Measurements from ENCODE around the gene TIMM23B. TPM values are rescaled to one million over a fixed set of nuclear protein-coding genes. Genes with fewer than 3 reads are reported as not detected.
"Not testable (repeated sequence)": the region's sequence is repeated elsewhere in the genome, so short reads cannot be mapped to it uniquely, and the experiment has no call there.

Gene TIMM23B
- total RNA-seq, 2 experiments from 2014 or later = 25.4 to 31.4 TPM

DNA sequence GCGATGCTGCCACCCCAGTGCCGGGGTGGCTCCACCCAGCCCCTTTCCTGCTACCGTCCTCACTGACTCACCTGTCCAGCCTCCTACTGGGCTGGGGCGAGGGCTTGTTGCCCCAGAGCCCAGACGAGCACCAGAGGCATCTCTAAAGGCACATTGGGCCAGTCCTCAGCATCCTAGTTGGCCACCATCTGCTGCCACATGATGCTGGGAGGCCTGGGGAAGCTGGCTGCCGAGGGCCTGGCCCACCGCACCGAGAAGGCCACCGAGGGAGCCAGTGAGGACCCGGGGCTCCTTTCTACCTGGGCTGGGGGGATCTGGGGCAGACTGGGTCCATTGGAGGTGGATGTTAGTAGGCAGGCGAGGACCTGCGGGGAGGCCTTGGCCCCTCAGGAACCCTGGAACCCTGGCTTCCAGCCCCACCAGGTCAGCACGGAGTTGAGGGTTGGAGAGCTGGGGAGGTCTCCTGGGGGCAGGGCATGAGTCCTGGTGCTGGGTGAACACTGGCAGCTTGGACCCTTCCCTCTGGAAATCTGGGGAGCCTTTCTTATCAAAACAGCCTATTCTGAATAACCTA is 78.7 kb downstream of the TIMM23B start:
- POLR2A ChIA-PET = not testable (repeated sequence)

DNA sequence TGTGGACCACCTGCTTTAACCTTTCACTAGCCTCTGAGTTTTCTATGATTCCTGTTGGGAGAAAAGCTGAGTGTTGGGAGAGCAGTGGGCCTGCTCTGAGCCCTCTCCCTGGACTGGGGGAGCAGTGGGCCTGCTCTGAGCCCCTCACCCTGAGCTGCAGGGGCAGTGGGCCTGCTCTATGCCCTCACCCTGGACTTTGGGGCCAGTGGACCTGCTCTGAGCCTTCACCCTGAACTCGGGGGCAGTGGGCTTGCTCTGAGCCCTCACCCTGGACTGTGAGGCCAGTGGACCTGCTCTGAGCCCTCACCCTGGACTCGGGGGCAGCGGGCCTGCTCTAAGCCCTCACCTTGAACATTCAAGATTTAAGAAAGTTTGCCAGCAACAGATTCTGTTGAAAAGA is 79.8 kb downstream of the TIMM23B start:
- Histone ChIP-seq H4K20me1 (ENCODE audit: insufficient read depth, low read length) (no peaks in the 10 kb centered on the region), H3K79me2 (ENCODE audit: insufficient read depth, low read depth, low read length) (no peaks in the 10 kb centered on the region), H3K9me3 (ENCODE audit: low read length) (no peaks in the 10 kb centered on the region), H3K4me2 (ENCODE audit: low read length) (no peak overlapping the region), H3K36me3 (ENCODE audit: insufficient read depth, low read length) (no peaks in the 10 kb centered on the region), H3K9me2 (ENCODE audit: insufficient read depth, low read length) (no peaks in the 10 kb centered on the region), H3K27ac (ENCODE audit: low read depth, low read length, poor library complexity, severe bottlenecking) (no peak overlapping the region), H3K4me3 (ENCODE audit: low read depth, low read length, poor library complexity, severe bottlenecking) (no peak overlapping the region), H3K4me1 (ENCODE audit: insufficient read depth, low read length, poor library complexity, severe bottlenecking) (no peaks in the 10 kb centered on the region), H2AFZ (ENCODE audit: low read length) (no peak overlapping the region)
- no TSS peak for BruUV-seq (replicated peaks)
- ChIA-PET CTCF (ENCODE audit: unreplicated experiment) (no interaction called here), POLR2A (no interaction called here)
- no peak for DNase-seq (ENCODE audit: low spot score)
- intact Hi-C loops (cut with micrococcal nuclease; ENCODE audit: unreplicated experiment) = no loop called here
- TF ChIP-seq EZH2phosphoT487 (IDR thresholded peaks at IDR 0.05; ENCODE audit: borderline replicate concordance, low read depth, low read length) = no peak
- TF ChIP-seq, protein P1, sequence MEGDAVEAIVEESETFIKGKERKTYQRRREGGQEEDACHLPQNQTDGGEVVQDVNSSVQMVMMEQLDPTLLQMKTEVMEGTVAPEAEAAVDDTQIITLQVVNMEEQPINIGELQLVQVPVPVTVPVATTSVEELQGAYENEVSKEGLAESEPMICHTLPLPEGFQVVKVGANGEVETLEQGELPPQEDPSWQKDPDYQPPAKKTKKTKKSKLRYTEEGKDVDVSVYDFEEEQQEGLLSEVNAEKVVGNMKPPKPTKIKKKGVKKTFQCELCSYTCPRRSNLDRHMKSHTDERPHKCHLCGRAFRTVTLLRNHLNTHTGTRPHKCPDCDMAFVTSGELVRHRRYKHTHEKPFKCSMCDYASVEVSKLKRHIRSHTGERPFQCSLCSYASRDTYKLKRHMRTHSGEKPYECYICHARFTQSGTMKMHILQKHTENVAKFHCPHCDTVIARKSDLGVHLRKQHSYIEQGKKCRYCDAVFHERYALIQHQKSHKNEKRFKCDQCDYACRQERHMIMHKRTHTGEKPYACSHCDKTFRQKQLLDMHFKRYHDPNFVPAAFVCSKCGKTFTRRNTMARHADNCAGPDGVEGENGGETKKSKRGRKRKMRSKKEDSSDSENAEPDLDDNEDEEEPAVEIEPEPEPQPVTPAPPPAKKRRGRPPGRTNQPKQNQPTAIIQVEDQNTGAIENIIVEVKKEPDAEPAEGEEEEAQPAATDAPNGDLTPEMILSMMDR (conservative IDR thresholded peaks at IDR 0.05; ENCODE audit: low read length) = no peak

More for the DNA sequence above, 78.7 kb downstream of the TIMM23B start:
- DNase-seq (ENCODE audit: low spot score); intact Hi-C loops (cut with micrococcal nuclease; ENCODE audit: unreplicated experiment); H2AFZ ChIP-seq (ENCODE audit: low read length); H3K9me3 ChIP-seq (ENCODE audit: low read length); H3K9me2 ChIP-seq (ENCODE audit: insufficient read depth, low read length); H3K36me3 ChIP-seq (ENCODE audit: insufficient read depth, low read length); H3K4me2 ChIP-seq (ENCODE audit: low read length); H3K79me2 ChIP-seq (ENCODE audit: insufficient read depth, low read depth, low read length); H4K20me1 ChIP-seq (ENCODE audit: insufficient read depth, low read length); H3K4me3 ChIP-seq (ENCODE audit: low read depth, low read length, poor library complexity, severe bottlenecking); H3K4me1 ChIP-seq (ENCODE audit: insufficient read depth, low read length, poor library complexity, severe bottlenecking); BruUV-seq (replicated peaks); H3K27ac ChIP-seq (ENCODE audit: low read depth, low read length, poor library complexity, severe bottlenecking); CTCF ChIA-PET (ENCODE audit: unreplicated experiment): not testable (repeated sequence)

Small RNAs within 50 kb of the gene (small RNA-seq; reads per million reads assigned to genes)
- gene RNA5SP317 (not detected), gene SNORA74C-2 (not detected)

Other genes starting within 250 kb of the TIMM23B start
- gene OGDHL, start 179.7 kb upstream of the TIMM23B start, total RNA-seq (2014; rRNA removed; shearing (Covaris generic)) = not detected in 2 replicates
- 0.23 and 0.24 TPM in 2 replicates for gene OGDHL, start 179.7 kb upstream of the TIMM23B start, total RNA-seq (2022)
- 34.9 and 40.5 TPM in 2 replicates for gene PARG, start within 50 bp of the TIMM23B start, total RNA-seq (2014; rRNA removed; shearing (Covaris generic))
- gene PARG, start within 50 bp of the TIMM23B start, total RNA-seq (2022) = 46.9 and 52.5 TPM in 2 replicates
- gene AGAP6, start 46.4 kb downstream of the TIMM23B start, total RNA-seq (2014; rRNA removed; shearing (Covaris generic)) = 13.0 and 15.9 TPM in 2 replicates
- gene AGAP6, start 46.4 kb downstream of the TIMM23B start, total RNA-seq (2022) = 16.1 and 17.1 TPM in 2 replicates
- gene WASHC2A, start 125.9 kb downstream of the TIMM23B start, total RNA-seq (2014; rRNA removed; shearing (Covaris generic)) = 17.5 and 17.6 TPM in 2 replicates
- 34.2 and 36.7 TPM in 2 replicates for gene WASHC2A, start 125.9 kb downstream of the TIMM23B start, total RNA-seq (2022)